ENCODE results near the gene DUS4L. TPM values are rescaled to one million over a fixed set of nuclear protein-coding genes. Genes with fewer than 3 reads are reported as not detected.

The DUS4L gene
- total and polyA plus RNA-seq, 8 donors: 4.0 to 14.5 (median 6.5) TPM; not detected in 2

GRCh38 chr7:107610323-107610722 lies 46.6 kb downstream of the DUS4L start:
- DNase-seq: peak in 1 of 2 donors; percentile 28
- TF ChIP-seq CTCF (IDR thresholded peaks at IDR 0.05): no peak
- no peak for TF ChIP-seq POLR2AphosphoS5 (IDR thresholded peaks at IDR 0.05)
- TF ChIP-seq EP300 (IDR thresholded peaks at IDR 0.05): no peak
- Histone ChIP-seq H3K4me1 (peaks cover 0 to 28% (median 11%) of the 10 kb centered on the region in 4 donors), H3K4me3 (no peak overlapping the region), H3K27me3 (no peaks in the 10 kb centered on the region), H3K27ac (no peak overlapping the region), H3K36me3 (peaks cover 2 to 30% (median 24%) of the 10 kb centered on the region in 4 donors), H3K9me3 (no peaks in the 10 kb centered on the region)
- WGBS, 5 donors: 82 to 96% (median 92%) methylated on average over 1 of the region's 1 CpG
- intact Hi-C loops (cut with DNase I; ENCODE audit: low total_unique reads): no loop called here

- TF ChIP-seq POLR2AphosphoS5 (IDR thresholded peaks at IDR 0.05) (no peak), EP300 (IDR thresholded peaks at IDR 0.05) (no peak), CTCF (IDR thresholded peaks at IDR 0.05) (no peak), POLR2A (IDR thresholded peaks at IDR 0.05) (no peak)
- Histone ChIP-seq H3K9me3 (no peaks in the 10 kb centered on the region), H3K4me1 (peaks cover 0 to 28% (median 11%) of the 10 kb centered on the region in 4 donors), H3K4me3 (no peak overlapping the region), H3K27me3 (no peaks in the 10 kb centered on the region), H3K36me3 (peaks cover 5 to 42% (median 41%) of the 10 kb centered on the region in 4 donors), H3K27ac (no peak overlapping the region)
- WGBS, 5 donors: 77 to 82% (median 80%) methylated on average over 1 of the region's 1 CpG
- DNase-seq: no peak
- intact Hi-C loops (cut with DNase I; ENCODE audit: low total_unique reads): no loop called here
Measured at GRCh38 chr7:107613439-107613838, 49.7 kb downstream of the DUS4L start.

- Histone ChIP-seq H3K27me3 (no peaks in the 10 kb centered on the region), H3K36me3 (peaks cover 5 to 42% (median 41%) of the 10 kb centered on the region in 4 donors), H3K27ac (no peak overlapping the region), H3K9me3 (no peaks in the 10 kb centered on the region), H3K4me3 (no peak overlapping the region), H3K4me1 (peaks cover 0 to 28% (median 11%) of the 10 kb centered on the region in 4 donors)
- DNase-seq: no peak
- no peak for TF ChIP-seq EP300 (IDR thresholded peaks at IDR 0.05)
- no peak for TF ChIP-seq POLR2AphosphoS5 (IDR thresholded peaks at IDR 0.05)
- no peak for TF ChIP-seq CTCF (IDR thresholded peaks at IDR 0.05)
- TF ChIP-seq POLR2A (IDR thresholded peaks at IDR 0.05): no peak
- intact Hi-C loops (cut with DNase I; ENCODE audit: low total_unique reads): no loop called here
Measured at GRCh38 chr7:107613948-107614347, 50.2 kb downstream of the DUS4L start.

- Histone ChIP-seq H3K9me3 (no peaks in the 10 kb centered on the region), H3K4me3 (no peak overlapping the region), H3K27me3 (no peaks in the 10 kb centered on the region), H3K4me1 (peaks cover 0 to 24% (median 11%) of the 10 kb centered on the region in 4 donors), H3K36me3 (peaks cover 5 to 42% (median 41%) of the 10 kb centered on the region in 4 donors), H3K27ac (no peak overlapping the region)
- intact Hi-C loops (cut with DNase I; ENCODE audit: low total_unique reads): no loop called here
- TF ChIP-seq POLR2A (IDR thresholded peaks at IDR 0.05) (no peak), CTCF (IDR thresholded peaks at IDR 0.05) (no peak), POLR2AphosphoS5 (IDR thresholded peaks at IDR 0.05) (no peak), EP300 (IDR thresholded peaks at IDR 0.05) (no peak)
- DNase-seq: no peak
Measured at GRCh38 chr7:107614425-107614824, 50.7 kb downstream of the DUS4L start.
